Activated CD8-positive, alpha-beta memory T cell treated with anti-CD3 and anti-CD28 coated beads for 4 hours (primary cell): ENCODE measurements around the gene MFSD1.
"Not testable (repeated sequence)": the region's sequence is repeated elsewhere in the genome, so short reads cannot be mapped to it uniquely, and the experiment has no call there.

Experiments
- DNase-seq, 2 donors: peaks; one replicate each; pipeline ENCODE4 v3.0.0-alpha.2; 2020; ENCODE audit warnings: low read depth in 2 of 2

The MFSD1 gene

DNA sequence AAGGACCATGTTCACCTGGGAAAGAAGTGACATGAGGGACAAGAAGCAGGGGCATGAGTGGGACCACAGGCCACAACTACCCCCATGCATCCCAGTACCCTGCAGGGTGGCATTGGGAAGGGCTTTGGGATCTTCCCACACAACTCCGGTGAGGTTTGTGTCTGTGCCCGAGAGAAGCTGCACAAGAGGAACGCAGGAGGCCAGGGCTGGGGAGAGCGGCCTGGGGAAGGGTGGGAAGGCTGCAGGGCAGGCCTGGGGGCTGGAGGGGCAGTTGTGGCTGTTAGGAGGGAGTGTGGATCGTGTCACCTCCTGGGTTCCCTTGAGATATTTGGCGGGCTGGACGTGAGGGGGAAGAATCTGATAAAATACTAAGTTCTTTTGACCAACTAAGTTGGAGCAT is 25.3 kb upstream of the MFSD1 start:
- DNase-seq, result no peak

DNA sequence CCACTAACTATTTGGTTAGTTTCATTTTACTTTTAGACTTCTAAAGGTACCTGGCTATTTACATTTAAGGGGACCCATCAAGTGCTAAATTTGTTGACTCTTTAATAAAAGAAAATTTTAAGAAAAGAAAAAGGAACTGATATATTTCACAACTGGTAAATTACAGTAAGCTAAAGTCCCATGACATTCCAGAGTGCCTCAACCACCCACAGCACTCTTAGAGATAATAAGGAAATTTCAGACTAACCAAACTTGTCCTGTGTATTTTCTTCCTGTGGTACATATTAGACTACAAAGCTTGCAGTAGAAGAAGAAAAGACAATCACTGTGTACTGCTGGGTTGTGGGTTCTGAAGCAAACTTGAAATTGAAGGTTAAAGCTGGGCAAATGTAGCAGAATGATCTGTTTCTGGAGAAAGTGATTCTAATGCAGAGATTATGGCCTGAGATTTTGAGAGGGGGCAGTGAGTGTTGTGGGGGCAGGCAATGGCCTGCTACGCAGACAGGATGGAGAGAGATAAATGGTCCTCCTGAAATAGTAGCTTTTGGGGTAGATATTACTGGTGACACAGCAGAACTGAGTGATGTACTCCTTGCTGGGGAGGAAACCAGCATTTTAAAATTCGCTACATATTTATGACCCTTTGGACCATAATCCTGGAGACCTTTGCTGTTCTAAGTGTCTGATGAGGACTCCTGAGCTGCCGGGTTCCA is 24.5 kb upstream of the MFSD1 start:
- DNase-seq, result no peak

- no peak for DNase-seq
Measured at GRCh38 chr3:158780766-158781165, 21.1 kb upstream of the MFSD1 start.

DNA sequence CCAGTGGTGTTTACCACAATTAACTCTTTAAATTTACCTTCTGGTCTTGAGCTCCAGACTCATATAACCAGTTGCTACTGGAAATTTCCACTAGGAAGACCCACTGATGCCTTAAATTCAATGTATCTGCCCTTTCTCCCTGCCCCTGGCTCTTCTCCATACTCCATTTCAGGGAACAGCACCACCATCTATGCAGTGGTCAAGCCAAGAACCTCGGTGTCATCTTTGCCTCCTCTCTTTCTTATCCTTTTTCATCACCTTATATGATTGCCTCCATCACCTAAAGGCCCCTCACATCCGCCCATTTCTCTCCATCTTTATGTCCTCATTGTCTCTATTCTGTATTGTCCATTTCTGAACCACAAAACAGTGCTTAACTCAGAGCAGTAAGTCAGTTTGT is 20.7 kb upstream of the MFSD1 start:
- no peak for DNase-seq

DNA sequence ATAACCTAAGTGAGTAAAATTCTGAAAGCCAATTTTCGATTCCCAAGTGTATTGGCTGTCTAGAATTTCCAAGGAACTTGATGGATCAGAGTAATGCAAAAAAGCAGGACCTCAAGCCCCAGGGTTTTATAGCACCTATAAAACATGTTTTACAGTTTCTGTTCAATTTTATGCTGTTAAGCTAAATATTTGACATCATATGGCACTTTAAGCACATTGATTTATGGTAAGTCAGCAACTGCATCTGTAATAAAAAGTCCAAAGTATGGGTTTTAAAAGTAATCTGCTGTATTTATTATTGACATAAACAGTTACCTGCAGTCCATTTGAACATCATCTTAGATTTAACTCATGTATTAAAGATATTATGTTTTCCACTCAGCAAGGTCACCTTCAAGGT is 20.0 kb upstream of the MFSD1 start:
- DNase-seq, result no peak

DNA sequence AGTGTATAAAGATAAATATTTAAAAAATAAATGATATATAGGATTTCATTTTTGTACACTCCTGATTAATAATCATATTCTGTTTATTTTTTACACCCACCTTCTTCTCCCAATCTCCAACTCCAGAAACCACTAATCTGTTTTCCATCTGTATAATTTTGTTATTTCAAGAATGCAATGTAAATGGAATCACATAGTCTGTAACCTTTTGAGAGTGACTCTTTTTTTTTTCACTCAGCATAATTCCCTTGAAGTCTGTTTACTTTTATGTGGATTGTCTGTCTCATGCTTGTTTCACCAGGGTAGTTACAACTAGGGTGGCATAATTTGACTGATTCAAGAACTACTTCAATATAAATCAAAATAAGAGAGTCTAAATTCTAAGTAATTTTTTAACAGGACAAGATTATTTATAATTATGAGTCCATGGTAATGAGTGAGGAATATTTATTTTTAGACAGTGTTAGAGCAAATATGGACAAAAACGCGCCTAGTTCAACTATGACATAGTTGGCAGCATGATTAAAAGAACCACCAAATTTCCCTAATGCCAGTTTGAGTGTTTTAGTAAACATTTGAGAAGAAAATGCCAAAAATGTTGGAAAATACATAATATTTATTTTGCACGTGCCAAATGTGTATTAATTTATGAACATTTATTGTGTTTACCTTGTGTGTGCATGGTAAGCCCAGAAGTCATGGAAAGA is 19.4 kb upstream of the MFSD1 start:
- DNase-seq, result no peak

DNA sequence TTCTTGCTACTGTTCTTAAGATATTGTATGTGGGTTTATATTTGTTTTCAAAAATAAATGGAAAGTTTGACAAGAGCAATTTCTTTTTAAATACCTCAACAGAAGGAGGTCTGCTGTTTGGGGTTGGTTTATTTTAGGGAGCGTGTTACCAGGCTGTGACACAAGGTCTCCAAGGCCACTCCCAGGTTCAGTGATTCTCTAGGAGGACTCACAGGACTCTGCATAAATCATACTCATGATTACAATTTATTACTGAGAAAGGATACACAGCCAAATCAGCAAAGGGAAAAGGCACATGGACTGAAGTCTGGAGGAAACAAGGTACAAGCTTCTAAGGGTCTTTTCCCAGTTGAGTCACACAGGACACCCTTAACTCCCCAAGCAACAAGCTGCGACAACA is 18.8 kb upstream of the MFSD1 start:
- no peak for DNase-seq

DNA sequence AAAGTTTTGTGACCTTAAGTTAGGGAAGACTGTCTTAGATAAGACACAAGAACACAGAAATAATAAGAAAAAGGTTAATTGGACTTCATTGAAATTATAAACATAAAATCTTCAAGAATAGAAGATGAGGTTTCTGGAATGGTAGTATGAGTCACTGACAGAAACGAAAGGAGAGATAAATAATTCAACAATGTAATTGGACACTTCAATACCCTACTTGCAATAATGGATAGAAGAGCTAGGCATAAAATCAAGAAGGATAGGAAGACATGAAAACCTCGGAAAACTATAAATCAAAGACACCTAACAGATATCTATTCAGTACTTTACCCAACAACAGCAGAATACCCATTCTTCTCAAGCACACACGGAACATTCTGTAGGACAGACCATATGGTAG is 15.9 kb upstream of the MFSD1 start:
- no peak for DNase-seq

GRCh38 chr3:158788446-158788845 is 13.4 kb upstream of the MFSD1 start:
- no peak for DNase-seq

- no peak for DNase-seq
Measured at GRCh38 chr3:158789592-158789991, 12.3 kb upstream of the MFSD1 start.

- no peak for DNase-seq
Measured at GRCh38 chr3:158790901-158791589, 10.8 kb upstream of the MFSD1 start.

DNA sequence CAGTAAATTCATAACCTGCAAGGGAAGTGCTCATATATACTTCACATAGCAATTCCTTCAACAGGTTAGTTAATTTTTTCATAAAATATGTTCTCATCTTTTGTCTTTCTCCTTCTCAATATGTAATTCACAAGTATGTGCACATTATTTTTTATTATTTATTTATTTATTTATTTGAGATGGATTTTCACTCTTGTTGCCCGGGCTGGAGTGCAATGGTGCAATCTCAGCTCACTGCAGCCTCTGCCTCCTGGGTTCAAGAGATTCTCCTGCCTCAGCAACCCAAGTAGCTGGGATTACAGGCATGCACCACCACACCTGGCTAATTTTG is 10.3 kb upstream of the MFSD1 start:
- not testable (repeated sequence) for DNase-seq

DNA sequence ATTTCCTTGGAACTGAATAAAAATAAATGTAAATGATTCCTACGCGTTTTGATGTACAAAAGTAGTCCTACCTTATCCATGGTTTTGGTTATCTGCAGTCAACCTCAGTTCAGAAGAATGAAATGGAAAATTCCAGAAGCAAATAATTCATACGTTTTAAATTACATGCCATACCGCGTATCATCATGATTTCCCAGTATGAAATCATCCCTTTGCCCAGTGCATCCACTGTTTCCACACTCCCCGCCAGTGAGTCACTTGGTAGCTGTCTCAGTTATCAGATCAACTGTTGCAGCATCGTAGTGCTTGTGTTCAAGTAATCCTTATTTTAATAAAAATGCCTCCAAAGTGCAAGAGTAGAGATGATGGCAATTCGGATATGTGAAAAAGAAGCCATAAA is 9.1 kb upstream of the MFSD1 start:
- DNase-seq, result no peak

GRCh38 chr3:158794206-158794605 is 7.6 kb upstream of the MFSD1 start:
- no peak for DNase-seq

DNA sequence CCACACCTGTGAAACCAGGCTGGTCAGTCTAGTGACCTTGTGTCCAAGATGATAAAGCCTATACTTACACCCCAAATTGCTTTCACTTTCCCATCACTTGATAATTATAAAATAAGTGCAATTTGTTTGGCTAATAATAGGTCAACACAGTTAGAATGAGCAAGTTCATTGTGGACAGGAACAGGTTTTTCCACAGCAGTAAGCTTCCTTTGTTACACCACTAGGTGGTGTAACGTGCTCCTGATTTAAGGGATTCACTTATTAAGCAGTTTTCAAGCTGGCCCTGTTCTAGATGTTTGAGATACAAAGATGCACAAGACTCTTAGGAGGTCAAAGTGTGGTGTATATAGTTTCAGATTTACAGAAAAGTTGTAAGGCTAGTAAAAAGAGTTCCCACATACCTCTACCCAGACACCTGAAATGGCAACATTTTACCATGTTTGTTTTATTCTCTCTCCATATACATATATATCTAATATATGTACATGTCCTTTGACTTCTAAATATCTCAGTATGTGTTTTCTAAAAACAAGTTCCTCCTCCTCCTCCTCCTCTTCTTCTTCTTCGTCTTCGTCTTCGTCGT is 6.8 kb upstream of the MFSD1 start:
- no peak for DNase-seq

GRCh38 chr3:158801201-158801600 is 653 bp upstream of the MFSD1 start:
- no peak for DNase-seq

DNA sequence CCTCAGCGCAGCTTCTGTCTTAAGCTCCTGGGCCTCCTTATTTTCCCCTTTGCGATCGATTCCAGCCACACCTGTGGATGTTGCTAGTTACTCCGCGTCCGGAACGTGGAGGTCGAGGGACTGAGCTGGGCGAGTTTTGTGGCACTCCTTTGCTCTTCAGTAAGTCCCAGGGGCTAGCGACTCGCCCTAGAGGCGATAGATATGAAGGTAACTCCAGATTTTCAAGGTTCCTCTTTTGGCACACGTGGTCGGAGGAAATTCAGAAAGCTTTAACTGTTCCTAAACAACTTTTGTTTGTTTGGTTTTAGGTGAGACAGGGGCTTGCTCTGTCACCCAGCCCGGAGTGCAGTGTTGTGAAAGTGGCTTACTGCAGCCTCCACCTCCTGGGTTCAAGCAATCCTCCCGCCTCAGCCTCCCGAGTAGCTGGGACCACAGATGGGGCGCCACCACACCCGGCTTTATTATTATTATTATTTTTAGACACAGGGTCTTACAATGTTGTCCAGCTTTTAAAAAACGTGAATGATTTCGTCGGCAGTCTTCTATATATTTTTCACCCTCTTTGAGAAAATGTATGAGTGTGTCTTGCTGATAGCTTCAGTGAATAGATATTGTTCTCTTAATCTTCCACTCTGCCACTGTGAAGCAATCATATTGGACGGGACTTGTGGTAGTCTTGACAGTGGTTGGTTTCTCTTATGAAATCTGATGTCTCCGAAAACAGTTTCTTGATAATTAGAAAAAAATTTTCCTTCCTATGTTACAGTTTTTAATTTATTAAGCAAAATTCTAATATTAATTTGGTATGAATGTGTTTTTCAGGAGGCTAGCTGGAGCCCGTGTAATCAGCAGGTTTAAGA is 785 bp downstream of the MFSD1 start:
- DNase-seq, result no peak

- no peak for DNase-seq
Measured at GRCh38 chr3:158804441-158804840, 2.6 kb downstream of the MFSD1 start.

- DNase-seq, result no peak
Measured at GRCh38 chr3:158808697-158809096, 6.8 kb downstream of the MFSD1 start.

DNA sequence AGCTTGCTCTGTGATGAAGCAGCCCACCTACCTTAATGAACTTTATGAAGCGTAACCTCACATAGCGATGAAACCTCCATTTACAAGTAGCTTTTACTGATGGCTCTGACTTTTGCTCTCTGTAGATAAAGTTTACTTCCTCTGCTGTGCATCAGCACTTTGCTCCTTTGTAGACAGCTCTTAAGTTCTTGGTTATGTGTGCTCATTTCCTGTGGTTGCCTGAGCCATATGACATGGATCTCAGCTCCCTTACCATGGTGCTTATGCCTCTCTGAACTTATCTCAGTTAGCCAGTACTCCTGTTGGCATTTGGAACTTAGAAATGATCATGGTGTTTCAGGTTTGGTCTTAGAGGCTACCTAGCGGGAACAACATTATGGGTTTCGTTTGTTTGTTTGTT is 7.8 kb downstream of the MFSD1 start:
- no peak for DNase-seq

GRCh38 chr3:158810823-158811724 is 9.2 kb downstream of the MFSD1 start:
- no peak for DNase-seq
